HepG2 (cell line): ENCODE data around the gene DPP8.

ENCODE experiments used
- CTCF ChIP-seq: sonication (generic); formaldehyde crosslinking; IDR thresholded peaks from 2 replicates; pipeline ENCODE4 v1.5.0; 2020; ENCODE audit warnings: mild to moderate bottlenecking, missing genetic modification reagents, moderate library complexity
- ESRRA ChIP-seq: sonication (generic); formaldehyde crosslinking; IDR thresholded peaks from 2 replicates; pipeline ENCODE4 v1.5.1; 2020; ENCODE audit warnings: mild to moderate bottlenecking, low read depth, missing genetic modification reagents
- HMGXB4 ChIP-seq, 2 experiments: sonication (generic) in 1 of 2; formaldehyde crosslinking in 1 of 2; IDR thresholded peaks; 2 replicates each; pipeline versions ENCODE4 v1.4.0 to v1.6.1; 2018 to 2020; ENCODE audit warnings: missing genetic modification reagents in 2 of 2, borderline replicate concordance in 1 of 2, low read depth in 1 of 2, mild to moderate bottlenecking in 1 of 2, missing biosample characterization in 1 of 2
- IKZF1 ChIP-seq: fragments of 450-650 bp; IDR thresholded peaks from 2 replicates; pipeline ENCODE4 v1.7.1; 2016
- MEIS1 ChIP-seq: sonication (generic); formaldehyde crosslinking; IDR thresholded peaks from 2 replicates; pipeline ENCODE4 v1.9.0; 2021; ENCODE audit warnings: mild to moderate bottlenecking, missing genetic modification reagents, moderate library complexity, borderline replicate concordance
- SOX6 ChIP-seq, 2 experiments: fragments of 450-650 bp in 1 of 2; sonication (generic) in 1 of 2; formaldehyde crosslinking in 1 of 2; IDR thresholded peaks; 2 replicates each; pipeline versions ENCODE4 v1.4.0 to v1.6.1; 2017 to 2020; ENCODE audit warnings: antibody characterized with exemption in 1 of 2, mild to moderate bottlenecking in 1 of 2, missing genetic modification reagents in 1 of 2
- SP1 ChIP-seq, 2 experiments: fragments of 450-650 bp in 1 of 2; sonication (generic) in 1 of 2; formaldehyde crosslinking in 1 of 2; IDR thresholded peaks; 2 replicates each; pipeline versions ENCODE4 v1.4.0 to v1.6.1; 2016 to 2020; ENCODE audit warnings: missing genetic modification reagents in 1 of 2
- STAT5B ChIP-seq: sonication (generic); formaldehyde crosslinking; IDR thresholded peaks from 2 replicates; pipeline ENCODE4 v1.4.0; 2020; ENCODE audit warnings: missing genetic modification reagents
- TCF7L2 ChIP-seq: IDR thresholded peaks from 2 replicates; pipeline ENCODE4 v1.6.1; 2011; ENCODE audit warnings: mild to moderate bottlenecking, low read depth, low read length, moderate library complexity
- ZNF251 ChIP-seq: sonication (generic); formaldehyde crosslinking; IDR thresholded peaks from 2 replicates; pipeline ENCODE4 v1.9.0; 2021; ENCODE audit warnings: mild to moderate bottlenecking, missing genetic modification reagents
- ZNF432 ChIP-seq: sonication (generic); formaldehyde crosslinking; IDR thresholded peaks from 2 replicates; pipeline ENCODE4 v1.5.0; 2020; ENCODE audit warnings: missing genetic modification reagents, mild to moderate bottlenecking, borderline replicate concordance
- ZNF580 ChIP-seq: IDR thresholded peaks from 2 replicates; pipeline ENCODE4 v1.6.1; 2016; ENCODE audit warnings: low read depth, borderline replicate concordance
- ZNF841 ChIP-seq: sonication (generic); formaldehyde crosslinking; IDR thresholded peaks from 2 replicates; pipeline ENCODE4 v1.8.1; 2023; ENCODE audit warnings: missing genetic modification reagents, borderline replicate concordance

- TF ChIP-seq STAT5B (CRISPR knock-in tag) (no peak), SP1 (IDR thresholded peaks at IDR 0.05) (no peak), SP1 (CRISPR knock-in tag; IDR thresholded peaks at IDR 0.05) (no peak), TCF7L2 (no peak), IKZF1 (no peak), CTCF (CRISPR knock-in tag) (no peak), ZNF580 (CRISPR knock-in tag) (no peak), MEIS1 (no peak), ESRRA (CRISPR knock-in tag) (no peak), HMGXB4 (CRISPR knock-in tag; IDR thresholded peaks at IDR 0.05; ENCODE audit: borderline replicate concordance in 1 of 2, low read depth in 1 of 2) (no peak), ZNF841 (CRISPR knock-in tag) (no peak), SOX6 (IDR thresholded peaks at IDR 0.05) (no peak), SOX6 (CRISPR knock-in tag; IDR thresholded peaks at IDR 0.05) (no peak), ZNF251 (CRISPR knock-in tag) (no peak), ZNF432 (CRISPR knock-in tag) (no peak)
Measured at GRCh38 chr15:65412556-65412955, 104.9 kb downstream of the DPP8 start.
